Measurements from ENCODE around the gene TMEM150A.

Gene TMEM150A

GRCh38 chr2:85599468-85600234, 2.8 kb downstream of the TMEM150A start:
- Histone ChIP-seq H3K4me3 (no peak overlapping the region), H3K27ac (no peak overlapping the region), H3K36me3 (peaks cover 6 to 47% (median 24%) of the 10 kb centered on the region in 3 donors), H3K9me3 (no peaks in the 10 kb centered on the region), H3K27me3 (no peaks in the 10 kb centered on the region), H3K4me1 (peaks cover 6 to 66% (median 44%) of the 10 kb centered on the region in 4 donors)
- no peak for TF ChIP-seq CTCF (IDR thresholded peaks at IDR 0.05)
- no peak for DNase-seq
- intact Hi-C loops (cut with DNase I; ENCODE audit: low total_unique reads), result no loop called here

- TF ChIP-seq CTCF (IDR thresholded peaks at IDR 0.05), result no peak
- H3K27me3 ChIP-seq, result no peaks in the 10 kb centered on the region
- no peak overlapping the region for H3K4me3 ChIP-seq
- no peak overlapping the region for H3K27ac ChIP-seq
- H3K4me1 ChIP-seq, result peaks cover 0 to 63% (median 39%) of the 10 kb centered on the region in 4 donors
- DNase-seq, result no peak
- no peaks in the 10 kb centered on the region for H3K9me3 ChIP-seq
- intact Hi-C loops (cut with DNase I; ENCODE audit: low total_unique reads), result no loop called here
- H3K36me3 ChIP-seq, result peaks cover 6 to 47% (median 24%) of the 10 kb centered on the region in 3 donors
These were observed 3.7 kb downstream of the TMEM150A start for GRCh38 chr2:85598594-85599340.

GRCh38 chr2:85597241-85597640, 5.3 kb downstream of the TMEM150A start:
- no peaks in the 10 kb centered on the region for H3K9me3 ChIP-seq
- peak overlapping the region in 1 of 2 donors; percentile 98 for H3K27ac ChIP-seq
- intact Hi-C loops (cut with DNase I; ENCODE audit: low total_unique reads), result no loop called here
- no peak for DNase-seq
- no peak for TF ChIP-seq CTCF (IDR thresholded peaks at IDR 0.05)
- H3K36me3 ChIP-seq, result peaks cover 6 to 47% (median 24%) of the 10 kb centered on the region in 3 donors
- no peaks in the 10 kb centered on the region for H3K27me3 ChIP-seq
- H3K4me1 ChIP-seq, result peaks cover 0 to 59% (median 36%) of the 10 kb centered on the region in 4 donors
- H3K4me3 ChIP-seq, result no peak overlapping the region

GRCh38 chr2:85596486-85597143, 5.9 kb downstream of the TMEM150A start:
- no peak for TF ChIP-seq CTCF (IDR thresholded peaks at IDR 0.05)
- Histone ChIP-seq H3K4me1 (peaks cover 0 to 61% (median 34%) of the 10 kb centered on the region in 4 donors), H3K4me3 (peak overlapping the region; percentile 64 to 94), H3K27me3 (no peaks in the 10 kb centered on the region), H3K9me3 (no peaks in the 10 kb centered on the region), H3K36me3 (peaks cover 6 to 47% (median 24%) of the 10 kb centered on the region in 3 donors), H3K27ac (peak overlapping the region; percentile 83 to 98)
- DNase-seq, result no peak
- intact Hi-C loops (cut with DNase I; ENCODE audit: low total_unique reads), result no loop called here

- Histone ChIP-seq H3K4me3 (peak overlapping the region; percentile 64 to 94), H3K36me3 (peaks cover 6 to 45% (median 24%) of the 10 kb centered on the region in 3 donors), H3K9me3 (no peaks in the 10 kb centered on the region), H3K27me3 (no peaks in the 10 kb centered on the region), H3K4me1 (peaks cover 0 to 61% (median 31%) of the 10 kb centered on the region in 4 donors), H3K27ac (peak overlapping the region; percentile 83 to 98)
- intact Hi-C loops (cut with DNase I; ENCODE audit: low total_unique reads), result no loop called here
- DNase-seq, result no peak
- TF ChIP-seq CTCF (IDR thresholded peaks at IDR 0.05), result no peak
These were observed 6.5 kb downstream of the TMEM150A start for GRCh38 chr2:85596026-85596333.
